Measurements from ENCODE around the gene ADORA2A. TPM values are rescaled to one million over a fixed set of nuclear protein-coding genes. Genes with fewer than 3 reads are reported as not detected.

ADORA2A gene
- total and polyA plus RNA-seq, 2 of the 13 experiments (the other 11 are each of a cell fraction or from before 2014, with no cell fraction given), result 3.3 to 5.0 TPM

DNA sequence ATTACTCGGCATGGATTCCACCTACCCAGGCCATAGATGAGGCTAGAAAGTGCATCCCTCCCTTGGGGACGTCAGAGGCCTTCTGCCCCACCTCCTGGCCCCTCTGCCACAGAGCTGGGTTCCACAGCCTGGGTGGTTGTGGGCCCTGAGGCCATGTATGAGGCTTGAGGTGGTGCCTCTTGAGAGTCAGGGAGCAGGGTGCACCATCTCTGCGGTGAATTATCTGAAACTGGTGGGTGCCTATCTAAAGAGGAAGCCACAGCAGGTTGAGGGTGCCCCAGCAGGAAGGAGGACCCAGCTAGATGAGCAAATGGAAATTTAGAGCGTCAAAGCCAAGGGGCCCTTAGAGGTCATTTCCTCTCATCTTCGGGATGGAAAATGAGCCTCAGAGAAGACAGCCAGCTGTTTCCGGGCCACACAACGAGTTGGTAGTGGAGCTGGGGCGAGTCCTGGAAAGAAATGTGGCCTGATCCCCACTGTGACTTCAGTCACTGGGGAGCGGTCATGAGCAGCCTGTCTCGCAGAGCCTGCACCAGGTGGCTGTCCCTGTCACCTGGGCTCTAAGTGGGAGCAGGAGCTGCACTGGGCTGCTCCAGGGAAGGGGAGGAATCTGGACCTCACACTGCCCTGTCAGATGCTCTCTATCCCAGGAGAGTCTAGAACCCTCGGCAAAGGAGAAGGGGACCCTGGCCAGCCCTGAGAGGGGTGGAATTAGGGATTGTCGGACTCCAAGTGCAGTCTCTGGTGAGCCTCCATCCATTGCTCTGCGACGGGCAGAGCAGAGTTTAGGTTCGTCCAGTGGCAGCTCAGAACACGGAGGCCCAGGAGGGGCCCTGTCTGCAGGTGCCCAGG lies 7.3 kb downstream of the ADORA2A start:
- ChIA-PET CTCF (ENCODE audit: low intra/inter-chr PET ratio, low total read pairs) (no interaction called here), POLR2A (interaction anchor here (1.3 kb wide), 1 partner anchor 14 kb away, joined by 3 read pairs; no protein-coding TSS in a partner anchor)
- in situ Hi-C loops (cut with HindIII; ENCODE audit: extremely low pct_ligation_motif_present, low pct_unique_long_range_greater_than_20kb), result no loop called here
- no peak for ATAC-seq
- H3K4me3 ChIP-seq (replicated peaks in 1 of 3; ENCODE audit: insufficient read depth in 1 of 3, low read depth in 2 of 3, low read length in 3 of 3), result no peak overlapping the region
- 98% methylated on average over 8 of the region's 16 CpGs for WGBS (ENCODE audit: low lambda C conversion rate)
- H3K4me1 ChIP-seq (ENCODE audit: insufficient read depth, low read length), result peaks cover 24% of the 10 kb centered on the region
- H2AFZ ChIP-seq (ENCODE audit: low read length), result no peak overlapping the region
- H3K9ac ChIP-seq (ENCODE audit: insufficient read depth, low read depth, low read length), result no peak overlapping the region
- FAIRE-seq, result no peak
- H3K36me3 ChIP-seq (replicated peaks in 1 of 2; ENCODE audit: control insufficient read depth in 1 of 2, insufficient read depth in 2 of 2, low read length in 2 of 2), result no peaks in the 10 kb centered on the region
- no peak for DNase-seq (ENCODE audit: low spot score)
- no peaks in the 10 kb centered on the region for H3K9me3 ChIP-seq (ENCODE audit: low read length)
- H3K27ac ChIP-seq (ENCODE audit: extremely low read length, insufficient read depth, low read length), result no peak overlapping the region
- intact Hi-C loops (cut with micrococcal nuclease; ENCODE audit: unreplicated experiment), result no loop called here
- TF ChIP-seq ZBTB1 (CRISPR knock-in tag; IDR thresholded peaks at IDR 0.05; ENCODE audit: borderline replicate concordance) (no peak), NFKB2 (CRISPR knock-in tag; IDR thresholded peaks at IDR 0.05; ENCODE audit: borderline replicate concordance) (no peak), PLRG1 (conservative IDR thresholded peaks at IDR 0.05) (no peak), ZNF253 (CRISPR knock-in tag; IDR thresholded peaks at IDR 0.05; ENCODE audit: borderline replicate concordance) (no peak)
- TF ChIP-seq, protein P1, sequence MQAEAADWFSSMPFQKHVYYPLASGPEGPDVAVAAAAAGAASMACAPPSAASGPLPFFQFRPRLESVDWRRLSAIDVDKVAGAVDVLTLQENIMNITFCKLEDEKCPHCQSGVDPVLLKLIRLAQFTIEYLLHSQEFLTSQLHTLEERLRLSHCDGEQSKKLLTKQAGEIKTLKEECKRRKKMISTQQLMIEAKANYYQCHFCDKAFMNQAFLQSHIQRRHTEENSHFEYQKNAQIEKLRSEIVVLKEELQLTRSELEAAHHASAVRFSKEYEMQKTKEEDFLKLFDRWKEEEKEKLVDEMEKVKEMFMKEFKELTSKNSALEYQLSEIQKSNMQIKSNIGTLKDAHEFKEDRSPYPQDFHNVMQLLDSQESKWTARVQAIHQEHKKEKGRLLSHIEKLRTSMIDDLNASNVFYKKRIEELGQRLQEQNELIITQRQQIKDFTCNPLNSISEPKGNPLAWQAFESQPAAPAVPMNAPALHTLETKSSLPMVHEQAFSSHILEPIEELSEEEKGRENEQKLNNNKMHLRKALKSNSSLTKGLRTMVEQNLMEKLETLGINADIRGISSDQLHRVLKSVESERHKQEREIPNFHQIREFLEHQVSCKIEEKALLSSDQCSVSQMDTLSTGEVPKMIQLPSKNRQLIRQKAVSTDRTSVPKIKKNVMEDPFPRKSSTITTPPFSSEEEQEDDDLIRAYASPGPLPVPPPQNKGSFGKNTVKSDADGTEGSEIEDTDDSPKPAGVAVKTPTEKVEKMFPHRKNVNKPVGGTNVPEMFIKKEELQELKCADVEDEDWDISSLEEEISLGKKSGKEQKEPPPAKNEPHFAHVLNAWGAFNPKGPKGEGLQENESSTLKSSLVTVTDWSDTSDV (CRISPR knock-in tag; IDR thresholded peaks at IDR 0.05), result no peak
- TF ChIP-seq, protein P2, sequence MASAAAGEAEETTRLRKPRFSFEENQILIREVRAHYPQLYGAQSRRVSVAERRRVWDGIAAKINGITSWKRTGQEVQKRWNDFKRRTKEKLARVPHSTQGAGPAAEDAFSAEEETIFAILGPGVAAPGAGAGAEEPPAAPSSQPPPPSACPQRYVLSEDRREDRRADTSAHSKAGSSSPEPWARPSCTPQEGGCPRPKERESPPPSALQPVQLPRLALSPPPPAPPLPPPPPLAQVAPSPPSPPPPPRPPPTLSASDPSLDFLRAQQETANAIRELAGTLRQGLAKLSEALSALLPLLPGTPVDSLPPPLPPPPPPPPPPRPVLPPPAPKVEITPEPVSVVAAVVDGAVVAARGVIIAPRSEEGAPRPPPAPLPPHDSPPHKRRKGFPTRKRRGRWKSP (CRISPR knock-in tag; IDR thresholded peaks at IDR 0.05), result no peak
- TF ChIP-seq, protein P3, sequence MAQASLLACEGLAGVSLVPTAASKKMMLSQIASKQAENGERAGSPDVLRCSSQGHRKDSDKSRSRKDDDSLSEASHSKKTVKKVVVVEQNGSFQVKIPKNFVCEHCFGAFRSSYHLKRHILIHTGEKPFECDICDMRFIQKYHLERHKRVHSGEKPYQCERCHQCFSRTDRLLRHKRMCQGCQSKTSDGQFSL (CRISPR knock-in tag; IDR thresholded peaks at IDR 0.05), result no peak
- H4K20me1 ChIP-seq (ENCODE audit: insufficient read depth, low read length), result no peaks in the 10 kb centered on the region
- H3K79me2 ChIP-seq (ENCODE audit: insufficient read depth, low read length), result no peaks in the 10 kb centered on the region
- H3K27me3 ChIP-seq (ENCODE audit: control insufficient read depth in 1 of 2, insufficient read depth in 2 of 2, low read length in 2 of 2), result no peaks in the 10 kb centered on the region
- BruUV-seq (replicated peaks), result no TSS peak
- H3K4me2 ChIP-seq (ENCODE audit: low read depth, low read length), result no peak overlapping the region

Data from HepG2 (cell line).